ENCODE measurements around the gene HCN4. TPM values are rescaled to one million over a fixed set of nuclear protein-coding genes. Genes with fewer than 3 reads are reported as not detected.
A peak's percentile ranks its signal among the peaks of the same experiment; 100 is the strongest.

Gene HCN4
- total RNA-seq, 1 experiment from 2014 or later = 10.5 TPM

DNA sequence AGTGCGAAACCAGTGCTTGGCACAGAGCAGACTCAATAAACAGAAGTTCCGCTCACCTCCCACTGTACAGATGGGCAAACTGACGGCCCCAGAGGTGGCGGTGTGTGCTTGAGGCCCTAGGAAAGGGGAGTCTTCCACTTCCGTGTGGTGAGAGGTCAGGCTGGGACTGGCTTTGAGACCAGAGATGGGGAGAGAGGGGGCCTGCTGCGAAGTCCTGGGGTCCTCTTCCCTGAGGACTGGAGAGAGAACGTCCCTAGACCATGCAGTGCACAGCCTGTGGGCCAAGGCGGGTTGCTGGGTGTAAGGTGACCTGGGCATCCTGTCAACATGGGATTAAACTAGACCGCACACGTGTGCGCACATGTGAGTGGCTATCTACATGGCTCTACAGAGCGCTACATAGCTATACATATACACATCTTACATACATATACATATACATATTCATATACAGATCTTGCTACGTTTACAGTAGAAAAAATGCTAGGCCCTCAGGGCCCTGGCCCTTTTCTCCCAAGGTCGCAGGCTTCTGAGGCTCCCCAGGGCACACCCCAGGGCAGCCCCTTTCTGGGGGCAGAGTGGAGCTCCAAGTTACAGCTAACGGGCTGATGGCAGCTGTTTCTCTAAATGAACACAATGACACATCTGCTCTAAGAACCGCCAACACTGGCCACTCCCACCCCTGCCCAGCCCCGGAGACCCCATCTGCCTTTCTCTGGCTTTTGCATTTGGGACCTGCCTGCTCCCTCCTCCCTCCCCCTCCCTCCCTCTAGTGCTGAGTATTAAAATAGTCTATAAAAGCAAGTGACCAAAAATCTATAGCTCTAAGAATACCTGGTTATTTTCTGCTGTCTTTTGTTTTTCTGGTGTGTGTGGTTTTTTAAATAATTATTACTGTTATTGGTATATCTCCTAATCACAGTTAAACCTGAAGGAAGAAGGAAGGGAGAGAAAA lies 47.0 kb downstream of the HCN4 start:
- no peaks in the 10 kb centered on the region; the same call in 1 of the 2 replicates for H3K27me3 Mint-ChIP-seq (ENCODE audit: low read depth)
- POLR2A ChIA-PET = interaction anchor here (1.1 kb wide), 1 partner anchor 13 kb away, joined by 3 read pairs; no protein-coding TSS in a partner anchor
- DNase-seq (ENCODE audit: low spot score) = no peak
- TF ChIP-seq ZNF423 (CRISPR knock-in tag; IDR thresholded peaks at IDR 0.05) = no peak
- TF ChIP-seq CREB1 (CRISPR knock-in tag; IDR thresholded peaks at IDR 0.05) = no peak
- no peak for TF ChIP-seq ELF4 (CRISPR knock-in tag; IDR thresholded peaks at IDR 0.05; ENCODE audit: low read depth)
- no peak for TF ChIP-seq PRRX2 (CRISPR knock-in tag; IDR thresholded peaks at IDR 0.05)
- TF ChIP-seq SP1 (CRISPR knock-in tag; conservative IDR thresholded peaks at IDR 0.05) = no peak
- TF ChIP-seq, protein P1, sequence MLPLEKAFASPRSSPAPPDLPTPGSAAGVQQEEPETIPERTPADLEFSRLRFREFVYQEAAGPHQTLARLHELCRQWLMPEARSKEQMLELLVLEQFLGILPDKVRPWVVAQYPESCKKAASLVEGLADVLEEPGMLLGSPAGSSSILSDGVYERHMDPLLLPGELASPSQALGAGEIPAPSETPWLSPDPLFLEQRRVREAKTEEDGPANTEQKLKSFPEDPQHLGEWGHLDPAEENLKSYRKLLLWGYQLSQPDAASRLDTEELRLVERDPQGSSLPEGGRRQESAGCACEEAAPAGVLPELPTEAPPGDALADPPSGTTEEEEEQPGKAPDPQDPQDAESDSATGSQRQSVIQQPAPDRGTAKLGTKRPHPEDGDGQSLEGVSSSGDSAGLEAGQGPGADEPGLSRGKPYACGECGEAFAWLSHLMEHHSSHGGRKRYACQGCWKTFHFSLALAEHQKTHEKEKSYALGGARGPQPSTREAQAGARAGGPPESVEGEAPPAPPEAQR (CRISPR knock-in tag; IDR thresholded peaks at IDR 0.05) = no peak
- TF ChIP-seq CREM (CRISPR knock-in tag; IDR thresholded peaks at IDR 0.05) = no peak
- TF ChIP-seq, protein P2, sequence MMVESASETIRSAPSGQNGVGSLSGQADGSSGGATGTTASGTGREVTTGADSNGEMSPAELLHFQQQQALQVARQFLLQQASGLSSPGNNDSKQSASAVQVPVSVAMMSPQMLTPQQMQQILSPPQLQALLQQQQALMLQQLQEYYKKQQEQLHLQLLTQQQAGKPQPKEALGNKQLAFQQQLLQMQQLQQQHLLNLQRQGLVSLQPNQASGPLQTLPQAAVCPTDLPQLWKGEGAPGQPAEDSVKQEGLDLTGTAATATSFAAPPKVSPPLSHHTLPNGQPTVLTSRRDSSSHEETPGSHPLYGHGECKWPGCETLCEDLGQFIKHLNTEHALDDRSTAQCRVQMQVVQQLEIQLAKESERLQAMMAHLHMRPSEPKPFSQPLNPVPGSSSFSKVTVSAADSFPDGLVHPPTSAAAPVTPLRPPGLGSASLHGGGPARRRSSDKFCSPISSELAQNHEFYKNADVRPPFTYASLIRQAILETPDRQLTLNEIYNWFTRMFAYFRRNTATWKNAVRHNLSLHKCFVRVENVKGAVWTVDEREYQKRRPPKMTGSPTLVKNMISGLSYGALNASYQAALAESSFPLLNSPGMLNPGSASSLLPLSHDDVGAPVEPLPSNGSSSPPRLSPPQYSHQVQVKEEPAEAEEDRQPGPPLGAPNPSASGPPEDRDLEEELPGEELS (CRISPR knock-in tag; IDR thresholded peaks at IDR 0.05) = no peak
- TF ChIP-seq CBFB (CRISPR knock-in tag; IDR thresholded peaks at IDR 0.05; ENCODE audit: low read depth) = no peak
- TF ChIP-seq, protein P3, sequence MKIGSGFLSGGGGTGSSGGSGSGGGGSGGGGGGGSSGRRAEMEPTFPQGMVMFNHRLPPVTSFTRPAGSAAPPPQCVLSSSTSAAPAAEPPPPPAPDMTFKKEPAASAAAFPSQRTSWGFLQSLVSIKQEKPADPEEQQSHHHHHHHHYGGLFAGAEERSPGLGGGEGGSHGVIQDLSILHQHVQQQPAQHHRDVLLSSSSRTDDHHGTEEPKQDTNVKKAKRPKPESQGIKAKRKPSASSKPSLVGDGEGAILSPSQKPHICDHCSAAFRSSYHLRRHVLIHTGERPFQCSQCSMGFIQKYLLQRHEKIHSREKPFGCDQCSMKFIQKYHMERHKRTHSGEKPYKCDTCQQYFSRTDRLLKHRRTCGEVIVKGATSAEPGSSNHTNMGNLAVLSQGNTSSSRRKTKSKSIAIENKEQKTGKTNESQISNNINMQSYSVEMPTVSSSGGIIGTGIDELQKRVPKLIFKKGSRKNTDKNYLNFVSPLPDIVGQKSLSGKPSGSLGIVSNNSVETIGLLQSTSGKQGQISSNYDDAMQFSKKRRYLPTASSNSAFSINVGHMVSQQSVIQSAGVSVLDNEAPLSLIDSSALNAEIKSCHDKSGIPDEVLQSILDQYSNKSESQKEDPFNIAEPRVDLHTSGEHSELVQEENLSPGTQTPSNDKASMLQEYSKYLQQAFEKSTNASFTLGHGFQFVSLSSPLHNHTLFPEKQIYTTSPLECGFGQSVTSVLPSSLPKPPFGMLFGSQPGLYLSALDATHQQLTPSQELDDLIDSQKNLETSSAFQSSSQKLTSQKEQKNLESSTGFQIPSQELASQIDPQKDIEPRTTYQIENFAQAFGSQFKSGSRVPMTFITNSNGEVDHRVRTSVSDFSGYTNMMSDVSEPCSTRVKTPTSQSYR (CRISPR knock-in tag; IDR thresholded peaks at IDR 0.05) = no peak
- no peak for TF ChIP-seq ZNF671 (CRISPR knock-in tag; IDR thresholded peaks at IDR 0.05)
- no peak for TF ChIP-seq JAZF1 (CRISPR knock-in tag; IDR thresholded peaks at IDR 0.05)
- TF ChIP-seq RELA (CRISPR knock-in tag; IDR thresholded peaks at IDR 0.05; ENCODE audit: borderline replicate concordance) = no peak
- TF ChIP-seq, protein P4, sequence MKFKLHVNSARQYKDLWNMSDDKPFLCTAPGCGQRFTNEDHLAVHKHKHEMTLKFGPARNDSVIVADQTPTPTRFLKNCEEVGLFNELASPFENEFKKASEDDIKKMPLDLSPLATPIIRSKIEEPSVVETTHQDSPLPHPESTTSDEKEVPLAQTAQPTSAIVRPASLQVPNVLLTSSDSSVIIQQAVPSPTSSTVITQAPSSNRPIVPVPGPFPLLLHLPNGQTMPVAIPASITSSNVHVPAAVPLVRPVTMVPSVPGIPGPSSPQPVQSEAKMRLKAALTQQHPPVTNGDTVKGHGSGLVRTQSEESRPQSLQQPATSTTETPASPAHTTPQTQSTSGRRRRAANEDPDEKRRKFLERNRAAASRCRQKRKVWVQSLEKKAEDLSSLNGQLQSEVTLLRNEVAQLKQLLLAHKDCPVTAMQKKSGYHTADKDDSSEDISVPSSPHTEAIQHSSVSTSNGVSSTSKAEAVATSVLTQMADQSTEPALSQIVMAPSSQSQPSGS (CRISPR knock-in tag; IDR thresholded peaks at IDR 0.05; ENCODE audit: borderline replicate concordance, low read depth) = no peak
- TF ChIP-seq, protein P5, sequence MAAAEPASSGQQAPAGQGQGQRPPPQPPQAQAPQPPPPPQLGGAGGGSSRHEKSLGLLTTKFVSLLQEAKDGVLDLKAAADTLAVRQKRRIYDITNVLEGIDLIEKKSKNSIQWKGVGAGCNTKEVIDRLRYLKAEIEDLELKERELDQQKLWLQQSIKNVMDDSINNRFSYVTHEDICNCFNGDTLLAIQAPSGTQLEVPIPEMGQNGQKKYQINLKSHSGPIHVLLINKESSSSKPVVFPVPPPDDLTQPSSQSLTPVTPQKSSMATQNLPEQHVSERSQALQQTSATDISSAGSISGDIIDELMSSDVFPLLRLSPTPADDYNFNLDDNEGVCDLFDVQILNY (CRISPR knock-in tag; IDR thresholded peaks at IDR 0.05) = no peak
- TF ChIP-seq GRHL2 (CRISPR knock-in tag; IDR thresholded peaks at IDR 0.05; ENCODE audit: insufficient replicate concordance, severe bottlenecking) = no peak
- TF ChIP-seq MYBL2 (CRISPR knock-in tag; IDR thresholded peaks at IDR 0.05) = no peak
- TF ChIP-seq ZBTB21 (CRISPR knock-in tag; IDR thresholded peaks at IDR 0.05; ENCODE audit: borderline replicate concordance) = no peak
- peaks cover 19% of the 10 kb centered on the region for H3K4me1 Mint-ChIP-seq
- CTCF ChIA-PET = no interaction called here
- no peaks in the 10 kb centered on the region for H3K9me3 Mint-ChIP-seq
- no peak for ATAC-seq
- H3K27ac Mint-ChIP-seq = 0 out of 2 replicates have a peak overlapping the region, but pooled peaks have one; percentile 7
- no peaks in the 10 kb centered on the region for H3K36me3 Mint-ChIP-seq
- no peak overlapping the region for H3K4me3 Mint-ChIP-seq

All from WTC11 (cell line).